Liver (tissue), 9 donors: Measurements from ENCODE around the gene FRMD6. TPM values are rescaled to one million over a fixed set of nuclear protein-coding genes. Genes with fewer than 3 reads are reported as not detected.

Source experiments
- DNase-seq: peaks from one replicate; pipeline ENCODE4 v3.0.0-alpha.2; 2017; ENCODE audit warnings: low spot score
- H3K27ac ChIP-seq, 2 donors: one replicate each; pipeline ENCODE4 v1.7.0; 2013; ENCODE audit warnings: inconsistent platforms in 2 of 2, low read length in 2 of 2, control low read depth in 1 of 2, low read depth in 1 of 2, mild to moderate bottlenecking in 1 of 2
- H3K27me3 ChIP-seq, 4 donors: one replicate each; pipeline versions ENCODE4 v1.6.1 to v1.7.0; 2013; ENCODE audit warnings: low read length in 3 of 4, inconsistent platforms in 1 of 4, mild to moderate bottlenecking in 1 of 4, moderate library complexity in 1 of 4; ENCODE audit not compliant: control insufficient read depth in 4 of 4, insufficient read depth in 4 of 4
- H3K36me3 ChIP-seq, 4 donors: one replicate each; pipeline versions ENCODE4 v1.6.1 to v1.7.0; 2013; ENCODE audit warnings: low read length in 3 of 4, mild to moderate bottlenecking in 3 of 4, low read depth in 1 of 4, moderate library complexity in 1 of 4; ENCODE audit not compliant: control insufficient read depth in 4 of 4, insufficient read depth in 3 of 4
- H3K4me1 ChIP-seq, 4 donors: one replicate each; pipeline versions ENCODE4 v1.6.1 to v1.7.0; 2013; ENCODE audit warnings: low read length in 3 of 4, mild to moderate bottlenecking in 3 of 4, moderate library complexity in 1 of 4; ENCODE audit not compliant: control insufficient read depth in 4 of 4, insufficient read depth in 4 of 4
- H3K4me3 ChIP-seq, 3 donors: one replicate each; pipeline versions ENCODE4 v1.6.1 to v1.7.0; 2013; ENCODE audit warnings: low read length in 3 of 3, control low read depth in 1 of 3, low read depth in 1 of 3, mild to moderate bottlenecking in 1 of 3
- H3K9ac ChIP-seq, 2 donors: one replicate each; pipeline ENCODE4 v1.7.0; 2013; ENCODE audit warnings: low read length in 2 of 2, mild to moderate bottlenecking in 2 of 2, moderate library complexity in 2 of 2, control low read depth in 1 of 2, low read depth in 1 of 2
- H3K9me3 ChIP-seq, 4 donors: one replicate each; pipeline versions ENCODE4 v1.6.1 to v1.7.0; 2013; ENCODE audit warnings: low read length in 3 of 4; ENCODE audit not compliant: control insufficient read depth in 4 of 4
- ATF3 ChIP-seq: IDR thresholded peaks from 2 replicates; pipeline ENCODE4 v1.6.1; 2016; ENCODE audit warnings: antibody characterized with exemption
- CTCF ChIP-seq: fragments of 150-350 bp; IDR thresholded peaks from 2 replicates; pipeline ENCODE4 v1.5.1; 2017; ENCODE audit warnings: improper control_type of control experiment, low read depth, low read length; ENCODE audit not compliant: missing input control
- FOXA1 ChIP-seq: IDR thresholded peaks from 2 replicates; pipeline ENCODE4 v1.6.1; 2016; ENCODE audit warnings: antibody characterized with exemption
- GABPA ChIP-seq, 2 donors: IDR thresholded peaks in 1 of 2; conservative IDR thresholded peaks in 1 of 2; 2 replicates each; pipeline ENCODE4 v1.6.1; 2016; ENCODE audit warnings: antibody characterized with exemption in 2 of 2, mild to moderate bottlenecking in 1 of 2, moderate library complexity in 1 of 2
- HNF4A ChIP-seq, 2 donors: conservative IDR thresholded peaks; 2 replicates each; pipeline ENCODE4 v1.6.1; 2016; ENCODE audit warnings: antibody characterized with exemption in 2 of 2, mild to moderate bottlenecking in 2 of 2
- HNF4G ChIP-seq: IDR thresholded peaks from 2 replicates; pipeline ENCODE4 v1.6.1; 2016; ENCODE audit warnings: antibody characterized with exemption
- JUND ChIP-seq, 2 donors: IDR thresholded peaks; 2 replicates each; pipeline ENCODE4 v1.6.1; 2016; ENCODE audit warnings: antibody characterized with exemption in 2 of 2
- REST ChIP-seq: IDR thresholded peaks from 2 replicates; pipeline ENCODE4 v1.6.1; 2016; ENCODE audit warnings: antibody characterized with exemption, mild to moderate bottlenecking
- RXRA ChIP-seq, 2 donors: IDR thresholded peaks; 2 replicates each; pipeline ENCODE4 v1.6.1; 2017 to 2018; ENCODE audit warnings: antibody characterized with exemption in 2 of 2, mild to moderate bottlenecking in 1 of 2
- SP1 ChIP-seq: IDR thresholded peaks from 2 replicates; pipeline ENCODE4 v1.6.1; 2018; ENCODE audit warnings: antibody characterized with exemption, mild to moderate bottlenecking
- YY1 ChIP-seq: IDR thresholded peaks from 2 replicates; pipeline ENCODE4 v1.6.1; 2016; ENCODE audit warnings: antibody characterized with exemption, mild to moderate bottlenecking
- ZBTB33 ChIP-seq: IDR thresholded peaks from 2 replicates; pipeline ENCODE4 v1.6.1; 2016; ENCODE audit warnings: antibody characterized with exemption
- WGBS: extraction: QIAGEN DNeasy Blood & Tissue Kit; methylation state at CpG from one replicate; pipeline ENCODE4 v1.1.7; 2013; 5-methylcytosine and 5-hydroxymethylcytosine counted together
- polyA plus RNA-seq, 2 donors: library from polyadenylated mRNA; stranded (reverse) in 1 of 2; unstranded in 1 of 2; fragments of 200-250 nt in 1 of 2; fragments of >200 nt in 1 of 2; fragmentation: Nextera tagmentation in 1 of 2; extraction: Ambion mirVana in 1 of 2; gene quantifications; one replicate each; pipeline versions ENCODE4 v1.2.1 to v1.2.3, GENCODE V29; 2013 to 2015
- total RNA-seq, 2 donors: library from RNA; depleted of rRNA; stranded (reverse); fragments of >200 nt; gene quantifications; one replicate each; pipeline ENCODE4 v1.2.3, GENCODE V29; 2014
- donor health status: healthy.
- donor health status: healthy.
- donor health status: healthy.
- donor health status: healthy.
- donor health status: healthy.

FRMD6 gene
- total and polyA plus RNA-seq, 4 donors, result 2.4 to 10.0 (median 3.4) TPM

GRCh38 chr14:51668870-51669269 lies 17.2 kb downstream of the FRMD6 start (continued):
- TF ChIP-seq REST (no peak), FOXA1 (no peak), ATF3 (no peak)

GRCh38 chr14:51674294-51675002 lies 22.7 kb downstream of the FRMD6 start:
- Histone ChIP-seq H3K27me3 (no peaks in the 10 kb centered on the region), H3K9ac (no peak overlapping the region), H3K4me3 (no peak overlapping the region), H3K27ac (no peak overlapping the region), H3K4me1 (no peaks in the 10 kb centered on the region), H3K36me3 (no peaks in the 10 kb centered on the region), H3K9me3 (no peaks in the 10 kb centered on the region)
- TF ChIP-seq CTCF, result no peak
- WGBS, result 98% methylated on average over 5 of the region's 5 CpGs
- DNase-seq, result no peak

- Histone ChIP-seq H3K4me1 (peaks cover 0 to 8% (median 0%) of the 10 kb centered on the region in 4 donors), H3K27me3 (no peaks in the 10 kb centered on the region), H3K4me3 (no peak overlapping the region), H3K9me3 (no peaks in the 10 kb centered on the region), H3K36me3 (no peaks in the 10 kb centered on the region), H3K9ac (no peak overlapping the region), H3K27ac (no peak overlapping the region)
- no peak for DNase-seq
- TF ChIP-seq HNF4G, result no peak
- TF ChIP-seq RXRA (IDR thresholded peaks at IDR 0.05), result no peak
- TF ChIP-seq REST, result no peak
- no peak for TF ChIP-seq YY1
- TF ChIP-seq SP1, result no peak
- no peak for TF ChIP-seq JUND (IDR thresholded peaks at IDR 0.05)
- no peak for TF ChIP-seq GABPA (IDR thresholded peaks at IDR 0.05 in 1 of 2, conservative IDR thresholded peaks at IDR 0.05 in 1 of 2)
- TF ChIP-seq CTCF, result no peak
- no peak for TF ChIP-seq ATF3
- TF ChIP-seq HNF4A (conservative IDR thresholded peaks at IDR 0.05), result no peak
- no peak for TF ChIP-seq ZBTB33
Measured at GRCh38 chr14:51676549-51676948, 24.8 kb downstream of the FRMD6 start.
